Stimulated activated CD4-positive, alpha-beta T cell treated with anti-CD3 and anti-CD28 coated beads, Interleukin-2, amount 100 ng/mL, for 24 hours (primary cell): ENCODE measurements around the gene ZNF200.
A peak's percentile ranks its signal among the peaks of the same experiment; 100 is the strongest.
"Not testable (repeated sequence)": the region's sequence is repeated elsewhere in the genome, so short reads cannot be mapped to it uniquely, and the experiment has no call there.

Experiments
- DNase-seq, 2 donors: peaks; one replicate each; pipeline ENCODE4 v3.0.0-alpha.2; 2020

ZNF200 gene

GRCh38 chr16:3252967-3253366, 18.0 kb upstream of the ZNF200 start:
- DNase-seq: no peak

GRCh38 chr16:3249451-3249850, 14.5 kb upstream of the ZNF200 start:
- no peak for DNase-seq

- no peak for DNase-seq
Measured at GRCh38 chr16:3249020-3249419, 14.1 kb upstream of the ZNF200 start.

- no peak for DNase-seq
Measured at GRCh38 chr16:3248596-3248995, 13.6 kb upstream of the ZNF200 start.

- no peak for DNase-seq
Measured at GRCh38 chr16:3246876-3247275, 11.9 kb upstream of the ZNF200 start.

- no peak for DNase-seq
Measured at GRCh38 chr16:3246002-3246401, 11.0 kb upstream of the ZNF200 start.

- no peak for DNase-seq
Measured at GRCh38 chr16:3243882-3244281, 8.9 kb upstream of the ZNF200 start.

- DNase-seq: no peak
Measured at GRCh38 chr16:3242709-3243108, 7.8 kb upstream of the ZNF200 start.

- no peak for DNase-seq
Measured at GRCh38 chr16:3241761-3242160, 6.8 kb upstream of the ZNF200 start.

GRCh38 chr16:3235856-3236669, 1.1 kb upstream of the ZNF200 start:
- DNase-seq: peak; percentile 36 to 37

GRCh38 chr16:3234543-3234856, 458 bp downstream of the ZNF200 start:
- DNase-seq: no peak

- DNase-seq: no peak
Measured at GRCh38 chr16:3223913-3224515, 10.9 kb downstream of the ZNF200 start.

- no peak for DNase-seq
Measured at GRCh38 chr16:3220839-3221238, 14.1 kb downstream of the ZNF200 start.

- DNase-seq: no peak
Measured at GRCh38 chr16:3216263-3216640, 18.7 kb downstream of the ZNF200 start.

GRCh38 chr16:3215601-3216262, 19.2 kb downstream of the ZNF200 start:
- no peak for DNase-seq

GRCh38 chr16:3214904-3215600, 19.9 kb downstream of the ZNF200 start:
- peak in 1 of 2 donors; percentile 19 for DNase-seq

GRCh38 chr16:3212567-3212966, 22.4 kb downstream of the ZNF200 start:
- no peak for DNase-seq

- DNase-seq: no peak
Measured at GRCh38 chr16:3212006-3212405, 23.0 kb downstream of the ZNF200 start.

GRCh38 chr16:3207086-3207953, 27.6 kb downstream of the ZNF200 start:
- no peak for DNase-seq

- not testable (repeated sequence) for DNase-seq
Measured at GRCh38 chr16:3205939-3206338, 29.0 kb downstream of the ZNF200 start.

- no peak for DNase-seq
Measured at GRCh38 chr16:3202903-3203539, 31.9 kb downstream of the ZNF200 start.
